ENCODE results near the gene RNF220. TPM values are rescaled to one million over a fixed set of nuclear protein-coding genes. Genes with fewer than 3 reads are reported as not detected.

RNF220 gene
- total RNA-seq, 6 donors from 2014 or later: 77.7 to 114 (median 91.1) TPM

- Histone ChIP-seq H3K36me3 (no peaks in the 10 kb centered on the region), H3K27ac (no peak overlapping the region), H3K4me3 (no peak overlapping the region), H3K27me3 (no peaks in the 10 kb centered on the region), H3K4me1 (no peaks in the 10 kb centered on the region), H3K9me3 (no peaks in the 10 kb centered on the region)
- no peak for ATAC-seq (ENCODE audit: low FRiP score in 2 of 2)
- TF ChIP-seq POLR2AphosphoS5 (IDR thresholded peaks at IDR 0.05) (no peak), CTCF (IDR thresholded peaks at IDR 0.05) (no peak), EP300 (IDR thresholded peaks at IDR 0.05) (no peak), POLR2A (IDR thresholded peaks at IDR 0.05) (no peak)
- no peak for DNase-seq
- 64 to 87% methylated on average over 1 of the region's 1 CpG for WGBS, 2 donors
Observed at GRCh38 chr1:44390277-44390676, 14.8 kb upstream of the RNF220 start.

- peaks cover 19 to 20% (median 19%) of the 10 kb centered on the region in 4 donors for H3K4me1 ChIP-seq
- H3K36me3 ChIP-seq: no peaks in the 10 kb centered on the region
- H3K9me3 ChIP-seq: no peaks in the 10 kb centered on the region
- H3K27ac ChIP-seq: no peak overlapping the region
- H3K4me3 ChIP-seq: no peak overlapping the region
- WGBS, 2 donors: 79 to 80% methylated on average over 12 of the region's 12 CpGs
- no peak for DNase-seq
- H3K27me3 ChIP-seq: peaks cover 0 to 19% (median 11%) of the 10 kb centered on the region in 4 donors
- TF ChIP-seq CTCF (IDR thresholded peaks at IDR 0.05): no peak
- no peak for TF ChIP-seq EP300 (IDR thresholded peaks at IDR 0.05)
- no peak for TF ChIP-seq POLR2AphosphoS5 (IDR thresholded peaks at IDR 0.05)
- ATAC-seq (ENCODE audit: low FRiP score in 2 of 2): no peak
Observed at GRCh38 chr1:44401256-44402228, 3.5 kb upstream of the RNF220 start.

- 2% methylated on average over 44 to 66 of the region's 66 CpGs for WGBS, 2 donors
- Histone ChIP-seq H3K9me3 (no peaks in the 10 kb centered on the region), H3K4me1 (peaks cover 34 to 46% (median 41%) of the 10 kb centered on the region in 4 donors), H3K4me3 (peak overlapping the region; percentile 21 to 52 (median 44)), H3K27ac (no peak overlapping the region), H3K36me3 (no peaks in the 10 kb centered on the region), H3K27me3 (peaks cover 1 to 56% (median 37%) of the 10 kb centered on the region in 4 donors)
- DNase-seq: peak; percentile 24 to 87
- TF ChIP-seq CTCF (IDR thresholded peaks at IDR 0.05) (no peak), EP300 (IDR thresholded peaks at IDR 0.05) (no peak)
- ATAC-seq (ENCODE audit: low FRiP score in 2 of 2): peak; percentile 56 to 68
Observed at GRCh38 chr1:44405798-44406736, 1.0 kb downstream of the RNF220 start.

GRCh38 chr1:44406737-44407429 is 1.8 kb downstream of the RNF220 start:
- Histone ChIP-seq H3K9me3 (no peaks in the 10 kb centered on the region), H3K36me3 (no peaks in the 10 kb centered on the region), H3K4me1 (peaks cover 34 to 46% (median 41%) of the 10 kb centered on the region in 4 donors), H3K27ac (no peak overlapping the region), H3K4me3 (peak overlapping the region; percentile 21 to 52 (median 44)), H3K27me3 (peaks cover 1 to 56% (median 37%) of the 10 kb centered on the region in 4 donors)
- WGBS, 2 donors: 2 to 3% methylated on average over 27 to 33 of the region's 50 CpGs
- TF ChIP-seq POLR2A (IDR thresholded peaks at IDR 0.05) (no peak), EP300 (IDR thresholded peaks at IDR 0.05) (no peak), CTCF (IDR thresholded peaks at IDR 0.05) (no peak), POLR2AphosphoS5 (IDR thresholded peaks at IDR 0.05) (no peak)
- peak; percentile 46 to 61 for ATAC-seq (ENCODE audit: low FRiP score in 2 of 2)
- peak; percentile 25 to 85 for DNase-seq
